DLD1 (cell line): ENCODE measurements around the gene NUDT3.
"Not testable (repeated sequence)": the region's sequence is repeated elsewhere in the genome, so short reads cannot be mapped to it uniquely, and the experiment has no call there.

ENCODE experiments used
- in situ Hi-C: cut with HindIII; loops from 2 replicates; pipeline ENCODE4 v1.10.0; 2017; ENCODE audit warnings: low sequenced_read_pairs

The NUDT3 gene

GRCh38 chr6:34392497-34393190 is at the start of gene NUDT3:
TSS of gene NUDT3 (minus strand) at chr6:34392669. CDS start at chr6:34392362, 307 bp downstream.
- in situ Hi-C loops: no loop called here

GRCh38 chr6:34441526-34441925 is 49.1 kb upstream of the NUDT3 start:
- in situ Hi-C loops: loop anchor here (10.0 kb wide), 1 partner anchor 73 kb away; no protein-coding TSS in a partner anchor

- in situ Hi-C loops: no loop called here
Observed at GRCh38 chr6:34439442-34439841, 47.0 kb upstream of the NUDT3 start.

- in situ Hi-C loops: no loop called here
Observed at GRCh38 chr6:34438705-34439104, 46.2 kb upstream of the NUDT3 start.

GRCh38 chr6:34437644-34437970 is 45.1 kb upstream of the NUDT3 start:
- in situ Hi-C loops: no loop called here

GRCh38 chr6:34436803-34437643 is 44.6 kb upstream of the NUDT3 start:
- in situ Hi-C loops: no loop called here

- in situ Hi-C loops: no loop called here
Observed at GRCh38 chr6:34435916-34436315, 43.4 kb upstream of the NUDT3 start.

GRCh38 chr6:34425498-34426410 is 33.3 kb upstream of the NUDT3 start, which contains the start of gene RPS10:
TSS of gene RPS10 (minus strand) at chr6:34426069. CDS start at chr6:34425221, 848 bp downstream.
- in situ Hi-C loops: no loop called here

- in situ Hi-C loops: no loop called here
Observed at GRCh38 chr6:34425132-34425497, 32.6 kb upstream of the NUDT3 start.

- in situ Hi-C loops: no loop called here
Observed at GRCh38 chr6:34424200-34425131, 32.0 kb upstream of the NUDT3 start.

GRCh38 chr6:34423254-34423653 is 30.8 kb upstream of the NUDT3 start:
- in situ Hi-C loops: no loop called here

GRCh38 chr6:34418367-34418766 is 25.9 kb upstream of the NUDT3 start:
- in situ Hi-C loops: no loop called here

GRCh38 chr6:34416877-34417371 is 24.5 kb upstream of the NUDT3 start:
- in situ Hi-C loops: no loop called here

GRCh38 chr6:34414999-34415858 is 22.8 kb upstream of the NUDT3 start:
- in situ Hi-C loops: no loop called here

GRCh38 chr6:34412643-34413214 is 20.3 kb upstream of the NUDT3 start:
- in situ Hi-C loops: no loop called here

GRCh38 chr6:34412016-34412415 is 19.5 kb upstream of the NUDT3 start:
- in situ Hi-C loops: no loop called here

GRCh38 chr6:34407915-34408314 is 15.4 kb upstream of the NUDT3 start:
- in situ Hi-C loops: not testable (repeated sequence)

- in situ Hi-C loops: no loop called here
Observed at GRCh38 chr6:34396518-34396917, 4.0 kb upstream of the NUDT3 start.

GRCh38 chr6:34393966-34394305 is 1.5 kb upstream of the NUDT3 start:
- in situ Hi-C loops: no loop called here
